Measurements from ENCODE around the gene C17orf58.
A peak's percentile ranks its signal among the peaks of the same experiment; 100 is the strongest.
"Not testable (repeated sequence)": the region's sequence is repeated elsewhere in the genome, so short reads cannot be mapped to it uniquely, and the experiment has no call there.

The C17orf58 gene

GRCh38 chr17:67993153-67993997, 2.9 kb downstream of the C17orf58 start:
- H3K36me3 ChIP-seq (ENCODE audit: insufficient read depth, low read length) = 0 out of 2 replicates have a peak, but pooled peaks cover 3% of the 10 kb centered on the region
- no peaks in the 10 kb centered on the region for H3K9me3 ChIP-seq (ENCODE audit: control insufficient read depth, insufficient read depth, low read length)
- H3K4me1 ChIP-seq (ENCODE audit: insufficient read depth, low read length) = peaks cover 8% of the 10 kb centered on the region
- peak overlapping the region; percentile 96 for H3K9ac ChIP-seq (ENCODE audit: low read depth, low read length)

- Histone ChIP-seq H3K36me3 (ENCODE audit: insufficient read depth, low read length) (0 out of 2 replicates have a peak, but pooled peaks cover 3% of the 10 kb centered on the region), H3K4me1 (ENCODE audit: insufficient read depth, low read length) (peaks cover 8% of the 10 kb centered on the region), H3K9me3 (ENCODE audit: control insufficient read depth, insufficient read depth, low read length) (no peaks in the 10 kb centered on the region), H3K9ac (ENCODE audit: low read depth, low read length) (peak overlapping the region; percentile 96)
Observed at GRCh38 chr17:67992548-67993152, 3.6 kb downstream of the C17orf58 start.

GRCh38 chr17:67990909-67991308, 5.4 kb downstream of the C17orf58 start:
- Histone ChIP-seq H3K9ac (ENCODE audit: low read depth, low read length) (no peak overlapping the region), H3K36me3 (ENCODE audit: insufficient read depth, low read length) (0 out of 2 replicates have a peak, but pooled peaks cover 3% of the 10 kb centered on the region), H3K9me3 (ENCODE audit: control insufficient read depth, insufficient read depth, low read length) (no peaks in the 10 kb centered on the region), H3K4me1 (ENCODE audit: insufficient read depth, low read length) (peaks cover 8% of the 10 kb centered on the region)

GRCh38 chr17:67983383-67983688, 12.9 kb downstream of the C17orf58 start:
- H3K9ac ChIP-seq (ENCODE audit: low read depth, low read length) = no peak overlapping the region
- no peaks in the 10 kb centered on the region for H3K9me3 ChIP-seq (ENCODE audit: control insufficient read depth, insufficient read depth, low read length)
- no peaks in the 10 kb centered on the region for H3K36me3 ChIP-seq (ENCODE audit: insufficient read depth, low read length)
- H3K4me1 ChIP-seq (ENCODE audit: insufficient read depth, low read length) = no peaks in the 10 kb centered on the region

GRCh38 chr17:67982686-67983382, 13.4 kb downstream of the C17orf58 start:
- Histone ChIP-seq H3K36me3 (ENCODE audit: insufficient read depth, low read length) (no peaks in the 10 kb centered on the region), H3K9me3 (ENCODE audit: control insufficient read depth, insufficient read depth, low read length) (no peaks in the 10 kb centered on the region), H3K4me1 (ENCODE audit: insufficient read depth, low read length) (no peaks in the 10 kb centered on the region), H3K9ac (ENCODE audit: low read depth, low read length) (no peak overlapping the region)

GRCh38 chr17:67982034-67982640, 14.1 kb downstream of the C17orf58 start:
- Histone ChIP-seq H3K9me3 (ENCODE audit: control insufficient read depth, insufficient read depth, low read length) (no peaks in the 10 kb centered on the region), H3K4me1 (ENCODE audit: insufficient read depth, low read length) (no peaks in the 10 kb centered on the region)

GRCh38 chr17:67980883-67981282, 15.4 kb downstream of the C17orf58 start:
- not testable (repeated sequence) for H3K36me3 ChIP-seq (ENCODE audit: insufficient read depth, low read length); H3K9ac ChIP-seq (ENCODE audit: low read depth, low read length); H3K4me1 ChIP-seq (ENCODE audit: insufficient read depth, low read length); H3K9me3 ChIP-seq (ENCODE audit: control insufficient read depth, insufficient read depth, low read length)

More at GRCh38 chr17:67982034-67982640, 14.1 kb downstream of the C17orf58 start:
- Histone ChIP-seq H3K36me3 (ENCODE audit: insufficient read depth, low read length) (no peaks in the 10 kb centered on the region), H3K9ac (ENCODE audit: low read depth, low read length) (no peak overlapping the region)

GRCh38 chr17:67980456-67980855, 15.8 kb downstream of the C17orf58 start:
- Histone ChIP-seq H3K9ac (ENCODE audit: low read depth, low read length) (no peak overlapping the region), H3K4me1 (ENCODE audit: insufficient read depth, low read length) (peaks cover 3% of the 10 kb centered on the region; the same call in 1 of the 2 replicates), H3K9me3 (ENCODE audit: control insufficient read depth, insufficient read depth, low read length) (no peaks in the 10 kb centered on the region), H3K36me3 (ENCODE audit: insufficient read depth, low read length) (no peaks in the 10 kb centered on the region)

- not testable (repeated sequence) for H3K9ac ChIP-seq (ENCODE audit: low read depth, low read length); H3K36me3 ChIP-seq (ENCODE audit: insufficient read depth, low read length); H3K9me3 ChIP-seq (ENCODE audit: control insufficient read depth, insufficient read depth, low read length); H3K4me1 ChIP-seq (ENCODE audit: insufficient read depth, low read length)
Observed at GRCh38 chr17:67976306-67976705, 20.0 kb downstream of the C17orf58 start.

- Histone ChIP-seq H3K4me1 (ENCODE audit: insufficient read depth, low read length) (peaks cover 8% of the 10 kb centered on the region; the same call in 1 of the 2 replicates), H3K9ac (ENCODE audit: low read depth, low read length) (peak overlapping the region; percentile 84), H3K36me3 (ENCODE audit: insufficient read depth, low read length) (peaks cover 2% of the 10 kb centered on the region; the same call in 1 of the 2 replicates), H3K9me3 (ENCODE audit: control insufficient read depth, insufficient read depth, low read length) (no peaks in the 10 kb centered on the region)
Observed at GRCh38 chr17:67974598-67975066, 21.6 kb downstream of the C17orf58 start.

- peaks cover 2% of the 10 kb centered on the region; the same call in 1 of the 2 replicates for H3K36me3 ChIP-seq (ENCODE audit: insufficient read depth, low read length)
- H3K9me3 ChIP-seq (ENCODE audit: control insufficient read depth, insufficient read depth, low read length) = no peaks in the 10 kb centered on the region
- peaks cover 8% of the 10 kb centered on the region; the same call in 1 of the 2 replicates for H3K4me1 ChIP-seq (ENCODE audit: insufficient read depth, low read length)
- H3K9ac ChIP-seq (ENCODE audit: low read depth, low read length) = peak overlapping the region; percentile 84
Observed at GRCh38 chr17:67974185-67974584, 22.1 kb downstream of the C17orf58 start.

GRCh38 chr17:67970783-67971182, 25.5 kb downstream of the C17orf58 start:
- Histone ChIP-seq H3K9me3 (ENCODE audit: control insufficient read depth, insufficient read depth, low read length) (no peaks in the 10 kb centered on the region), H3K36me3 (ENCODE audit: insufficient read depth, low read length) (peaks cover 9% of the 10 kb centered on the region), H3K9ac (ENCODE audit: low read depth, low read length) (no peak overlapping the region), H3K4me1 (ENCODE audit: insufficient read depth, low read length) (peaks cover 8% of the 10 kb centered on the region; the same call in 1 of the 2 replicates)

- H3K36me3 ChIP-seq (ENCODE audit: insufficient read depth, low read length) = peaks cover 16% of the 10 kb centered on the region
- H3K4me1 ChIP-seq (ENCODE audit: insufficient read depth, low read length); H3K9me3 ChIP-seq (ENCODE audit: control insufficient read depth, insufficient read depth, low read length); H3K9ac ChIP-seq (ENCODE audit: low read depth, low read length): not testable (repeated sequence)
Observed at GRCh38 chr17:67963145-67963572, 33.1 kb downstream of the C17orf58 start.

GRCh38 chr17:67962156-67962555, 34.1 kb downstream of the C17orf58 start:
- H3K4me1 ChIP-seq (ENCODE audit: insufficient read depth, low read length); H3K9ac ChIP-seq (ENCODE audit: low read depth, low read length); H3K9me3 ChIP-seq (ENCODE audit: control insufficient read depth, insufficient read depth, low read length): not testable (repeated sequence)
- peaks cover 19% of the 10 kb centered on the region for H3K36me3 ChIP-seq (ENCODE audit: insufficient read depth, low read length)

Data from ES-I3 (cell line).